Measurements from ENCODE around the gene AKAP8. TPM values are rescaled to one million over a fixed set of nuclear protein-coding genes. Genes with fewer than 3 reads are reported as not detected.
A peak's percentile ranks its signal among the peaks of the same experiment; 100 is the strongest.
"Not testable (repeated sequence)": the region's sequence is repeated elsewhere in the genome, so short reads cannot be mapped to it uniquely, and the experiment has no call there.

The AKAP8 gene
- total RNA-seq, 2 donors from 2014 or later: 48.5 to 62.5 TPM

DNA sequence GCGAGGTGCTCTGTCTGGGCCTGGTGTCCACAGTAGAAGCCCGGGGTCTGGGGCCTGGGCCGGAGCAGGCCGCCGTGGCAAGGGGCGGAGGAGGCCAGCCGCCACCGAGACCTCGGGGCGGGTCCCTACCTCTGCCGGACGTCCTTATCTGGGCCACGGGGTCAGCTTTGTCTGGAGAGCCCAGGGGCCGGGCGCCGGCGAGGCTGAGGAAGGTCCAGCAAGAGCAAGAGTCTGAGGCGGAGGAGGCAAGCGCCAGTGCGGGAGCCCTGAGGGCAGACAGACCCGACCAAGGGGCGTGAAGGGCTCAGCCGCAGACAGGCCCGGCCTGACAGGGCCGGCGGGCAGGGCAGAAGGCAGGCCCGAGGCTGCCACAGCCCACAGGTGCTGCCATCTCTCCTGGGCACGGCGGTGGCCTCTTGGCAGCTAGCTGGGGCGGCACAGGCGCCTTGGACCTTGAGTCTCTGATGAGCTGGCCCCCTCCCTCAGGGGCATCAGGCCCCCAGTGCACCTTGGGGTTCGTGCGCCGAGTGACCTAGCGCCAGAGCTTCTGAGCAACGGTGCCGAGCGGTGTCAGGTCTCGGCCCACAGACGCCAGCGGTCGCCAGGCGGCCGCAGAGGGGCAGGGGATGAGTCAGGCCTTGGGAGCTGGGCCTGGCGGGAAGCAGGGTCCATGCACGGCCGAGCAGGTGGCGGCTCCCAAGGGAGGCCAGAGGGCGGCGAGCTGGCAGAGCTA, 19.1 kb upstream of the AKAP8 start:
- Mint-ChIP-seq H3K27me3 (no peaks in the 10 kb centered on the region), H3K4me1 (peaks cover 11% of the 10 kb centered on the region), H3K27ac (no peak overlapping the region), H3K9me3 (no peaks in the 10 kb centered on the region), H3K4me3 (no peak overlapping the region), H3K36me3 (ENCODE audit: low read depth) (peaks cover 69% of the 10 kb centered on the region)
- no peak for ATAC-seq (replicated peaks)

DNA sequence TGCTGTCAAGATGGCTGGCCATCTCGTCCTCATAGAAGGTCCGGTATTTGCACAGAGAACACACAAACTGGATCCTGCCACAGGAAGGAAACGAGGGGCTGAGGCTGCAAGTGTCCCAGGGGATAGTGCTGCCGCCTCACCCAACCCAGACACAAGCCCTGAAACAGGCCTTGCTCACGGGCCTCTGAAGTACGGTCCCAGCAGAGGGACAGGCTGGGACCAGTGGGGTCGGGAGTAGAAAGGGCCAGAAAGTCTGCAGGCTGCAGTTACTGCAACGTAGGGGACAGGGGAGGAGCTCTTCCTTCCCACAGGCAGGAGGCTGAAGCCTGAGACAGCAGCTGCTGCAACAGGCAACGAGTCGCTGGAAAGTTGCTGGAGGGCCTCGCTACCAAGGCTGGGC, 18.2 kb upstream of the AKAP8 start:
- no peak overlapping the region for H3K4me3 Mint-ChIP-seq
- no peak for ATAC-seq (replicated peaks)
- peaks cover 78% of the 10 kb centered on the region for H3K36me3 Mint-ChIP-seq (ENCODE audit: low read depth)
- H3K9me3 Mint-ChIP-seq: no peaks in the 10 kb centered on the region
- H3K27ac Mint-ChIP-seq: no peak overlapping the region
- H3K4me1 Mint-ChIP-seq: peaks cover 11% of the 10 kb centered on the region
- no peaks in the 10 kb centered on the region for H3K27me3 Mint-ChIP-seq

GRCh38 chr19:15397236-15397635, 17.6 kb upstream of the AKAP8 start:
- no peak for ATAC-seq (replicated peaks)

DNA sequence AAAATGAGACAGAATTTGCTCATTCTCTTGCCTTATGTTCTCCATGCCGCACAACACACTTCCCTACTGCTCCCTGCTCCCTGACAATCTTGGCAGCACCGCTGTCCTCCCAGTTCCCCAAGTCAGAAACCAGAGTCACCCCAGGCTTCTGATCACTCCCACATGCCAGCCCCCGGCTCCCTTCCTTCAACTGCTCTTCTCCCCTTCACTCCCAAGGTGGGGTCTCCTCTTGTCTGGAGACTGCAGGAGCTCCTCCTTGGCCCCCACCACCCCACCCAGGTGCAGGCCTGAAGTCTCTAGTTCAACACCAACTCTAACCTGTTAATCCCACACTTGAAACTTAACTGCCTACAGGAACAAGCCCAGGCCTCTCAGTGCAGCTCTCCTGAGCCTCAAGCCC, 16.8 kb upstream of the AKAP8 start:
- H3K4me1 Mint-ChIP-seq: peaks cover 11% of the 10 kb centered on the region
- H3K27me3 Mint-ChIP-seq: no peaks in the 10 kb centered on the region
- H3K9me3 Mint-ChIP-seq: no peaks in the 10 kb centered on the region
- no peak overlapping the region for H3K4me3 Mint-ChIP-seq
- no peak for ATAC-seq (replicated peaks)
- peaks cover 81% of the 10 kb centered on the region for H3K36me3 Mint-ChIP-seq (ENCODE audit: low read depth)
- H3K27ac Mint-ChIP-seq: peak overlapping the region; percentile 52

More at GRCh38 chr19:15397236-15397635, 17.6 kb upstream of the AKAP8 start:
- peaks cover 11% of the 10 kb centered on the region for H3K4me1 Mint-ChIP-seq
- H3K27me3 Mint-ChIP-seq: no peaks in the 10 kb centered on the region
- H3K36me3 Mint-ChIP-seq (ENCODE audit: low read depth): peaks cover 81% of the 10 kb centered on the region
- no peak overlapping the region for H3K4me3 Mint-ChIP-seq
- peak overlapping the region; percentile 52 for H3K27ac Mint-ChIP-seq
- H3K9me3 Mint-ChIP-seq: no peaks in the 10 kb centered on the region

DNA sequence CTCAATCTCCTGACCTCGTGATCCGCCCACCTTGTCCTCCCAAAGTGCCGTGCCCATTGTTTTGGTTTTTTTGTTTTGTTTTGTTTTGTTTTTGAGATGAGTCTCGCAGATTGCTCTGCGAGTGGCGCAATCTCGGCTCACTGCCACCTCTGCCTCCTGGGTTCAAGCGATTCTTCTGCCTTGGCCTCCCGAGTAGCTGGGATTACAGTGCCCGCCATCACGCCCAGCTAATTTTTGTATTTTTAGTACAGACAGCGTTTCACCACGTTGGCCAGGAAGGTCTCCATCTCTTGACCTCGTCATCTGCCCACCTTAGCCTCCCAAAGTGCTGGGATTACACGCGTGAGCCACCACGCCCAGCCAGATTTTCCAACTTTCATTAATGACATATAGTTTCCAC, 15.7 kb upstream of the AKAP8 start:
- Mint-ChIP-seq H3K36me3 (ENCODE audit: low read depth) (peaks cover 81% of the 10 kb centered on the region), H3K4me1 (peaks cover 11% of the 10 kb centered on the region)
- H3K27me3 Mint-ChIP-seq; H3K27ac Mint-ChIP-seq; H3K4me3 Mint-ChIP-seq; ATAC-seq (replicated peaks); H3K9me3 Mint-ChIP-seq: not testable (repeated sequence)

- no peak overlapping the region for H3K27ac Mint-ChIP-seq
- H3K9me3 Mint-ChIP-seq: no peaks in the 10 kb centered on the region
- no peak for ATAC-seq (replicated peaks)
- H3K4me3 Mint-ChIP-seq: no peak overlapping the region
- H3K36me3 Mint-ChIP-seq (ENCODE audit: low read depth): peaks cover 81% of the 10 kb centered on the region
- no peaks in the 10 kb centered on the region for H3K27me3 Mint-ChIP-seq
- H3K4me1 Mint-ChIP-seq: peaks cover 13% of the 10 kb centered on the region
Observed at GRCh38 chr19:15394426-15394825, 14.8 kb upstream of the AKAP8 start.

DNA sequence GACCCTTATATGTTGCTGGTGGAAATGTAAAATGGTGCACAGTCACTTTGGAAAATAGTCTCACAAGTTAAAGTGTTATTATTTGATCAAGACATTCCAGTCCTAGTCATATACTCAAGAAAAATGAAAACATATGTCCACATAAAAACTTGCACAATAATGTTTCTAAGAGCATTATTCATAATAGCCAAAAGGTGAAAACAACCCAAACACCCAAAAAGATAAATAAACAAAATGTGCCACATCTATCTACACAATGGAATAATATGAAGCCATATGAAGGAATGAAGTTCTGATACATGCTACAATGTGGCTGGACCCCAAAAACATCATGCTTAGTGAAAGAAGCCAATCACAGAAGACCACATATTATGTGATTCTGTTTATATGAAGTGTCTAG, 14.4 kb upstream of the AKAP8 start:
- peaks cover 82% of the 10 kb centered on the region for H3K36me3 Mint-ChIP-seq (ENCODE audit: low read depth)
- no peaks in the 10 kb centered on the region for H3K27me3 Mint-ChIP-seq
- H3K4me1 Mint-ChIP-seq: peaks cover 17% of the 10 kb centered on the region
- ATAC-seq (replicated peaks): no peak
- H3K9me3 Mint-ChIP-seq: no peaks in the 10 kb centered on the region
- H3K27ac Mint-ChIP-seq: no peak overlapping the region
- no peak overlapping the region for H3K4me3 Mint-ChIP-seq

GRCh38 chr19:15390814-15391213, 11.2 kb upstream of the AKAP8 start:
- no peaks in the 10 kb centered on the region for H3K27me3 Mint-ChIP-seq
- no peak overlapping the region for H3K4me3 Mint-ChIP-seq
- no peak overlapping the region for H3K27ac Mint-ChIP-seq
- peaks cover 6% of the 10 kb centered on the region for H3K4me1 Mint-ChIP-seq
- H3K36me3 Mint-ChIP-seq (ENCODE audit: low read depth): peaks cover 82% of the 10 kb centered on the region
- no peaks in the 10 kb centered on the region for H3K9me3 Mint-ChIP-seq
- ATAC-seq (replicated peaks): no peak

DNA sequence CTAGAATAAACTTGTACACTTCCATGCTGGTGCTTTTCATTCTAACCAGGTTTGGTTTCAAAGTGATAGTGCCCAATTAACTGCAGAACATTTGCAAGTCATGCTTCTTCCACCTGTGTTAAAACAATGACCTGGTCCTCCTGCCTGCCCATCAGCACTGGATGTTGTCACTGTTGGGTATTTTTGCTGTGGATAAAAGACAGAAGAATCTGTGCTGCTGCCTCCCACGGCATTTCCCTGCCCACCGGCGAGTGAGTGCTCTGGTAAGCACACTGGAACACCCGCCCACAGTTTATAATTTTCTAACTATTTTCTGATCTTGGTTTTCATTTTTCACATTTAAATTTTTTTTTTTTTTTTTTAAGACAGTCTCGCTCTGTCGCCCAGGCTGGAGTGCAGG, 2.3 kb upstream of the AKAP8 start:
- peak overlapping the region; percentile 82 for H3K27ac Mint-ChIP-seq
- ATAC-seq (replicated peaks): no peak

GRCh38 chr19:15381429-15381828, 1.8 kb upstream of the AKAP8 start:
- Mint-ChIP-seq H3K4me1 (peaks cover 29% of the 10 kb centered on the region), H3K27me3 (no peaks in the 10 kb centered on the region), H3K9me3 (no peaks in the 10 kb centered on the region), H3K27ac (peak overlapping the region; percentile 82), H3K4me3 (peak overlapping the region; percentile 90), H3K36me3 (ENCODE audit: low read depth) (peaks cover 44% of the 10 kb centered on the region)
- ATAC-seq (replicated peaks): no peak

More for the DNA sequence above, 2.3 kb upstream of the AKAP8 start:
- Mint-ChIP-seq H3K9me3 (no peaks in the 10 kb centered on the region), H3K4me3 (peak overlapping the region; percentile 90), H3K27me3 (no peaks in the 10 kb centered on the region), H3K36me3 (ENCODE audit: low read depth) (peaks cover 44% of the 10 kb centered on the region), H3K4me1 (peaks cover 26% of the 10 kb centered on the region)

DNA sequence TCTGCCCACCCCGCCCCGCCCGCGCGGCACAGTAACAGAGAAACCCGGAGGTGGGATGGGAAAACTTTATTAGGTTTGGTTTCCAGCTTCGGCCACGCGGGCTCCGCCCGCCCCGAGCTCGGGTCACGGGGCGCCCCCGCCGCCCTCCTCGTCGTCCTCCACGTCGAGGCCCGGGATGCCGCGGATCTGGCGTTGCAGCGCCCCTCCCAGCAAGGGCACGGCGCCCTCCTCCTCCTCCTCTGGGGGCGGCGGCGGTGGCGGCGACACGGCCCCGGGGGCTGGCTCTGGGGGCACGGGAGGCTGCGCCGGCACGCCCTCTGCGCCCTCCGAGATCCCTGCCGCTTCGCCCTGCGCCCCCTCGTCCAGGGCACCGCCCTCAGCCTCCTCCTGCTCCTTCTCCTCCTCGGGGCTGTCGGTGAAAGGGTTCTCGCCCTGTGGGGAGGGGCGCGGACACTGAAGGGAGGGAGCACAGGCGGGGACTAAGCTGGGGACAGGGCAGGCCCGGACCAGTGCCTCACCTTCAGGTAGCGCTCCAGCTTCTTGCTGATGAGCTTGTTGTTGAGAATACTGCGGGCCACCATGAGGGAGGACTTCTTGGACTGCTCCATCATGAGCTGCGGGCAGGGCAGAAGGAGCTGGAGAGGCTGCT, 536 bp upstream of the AKAP8 start:
- H3K9me3 Mint-ChIP-seq: no peaks in the 10 kb centered on the region
- peaks cover 44% of the 10 kb centered on the region for H3K36me3 Mint-ChIP-seq (ENCODE audit: low read depth)
- peak overlapping the region; percentile 93 for H3K27ac Mint-ChIP-seq
- H3K4me3 Mint-ChIP-seq: peak overlapping the region; percentile 90
- peaks cover 29% of the 10 kb centered on the region for H3K4me1 Mint-ChIP-seq
- peak; percentile 34 for ATAC-seq (replicated peaks)
- H3K27me3 Mint-ChIP-seq: no peaks in the 10 kb centered on the region

DNA sequence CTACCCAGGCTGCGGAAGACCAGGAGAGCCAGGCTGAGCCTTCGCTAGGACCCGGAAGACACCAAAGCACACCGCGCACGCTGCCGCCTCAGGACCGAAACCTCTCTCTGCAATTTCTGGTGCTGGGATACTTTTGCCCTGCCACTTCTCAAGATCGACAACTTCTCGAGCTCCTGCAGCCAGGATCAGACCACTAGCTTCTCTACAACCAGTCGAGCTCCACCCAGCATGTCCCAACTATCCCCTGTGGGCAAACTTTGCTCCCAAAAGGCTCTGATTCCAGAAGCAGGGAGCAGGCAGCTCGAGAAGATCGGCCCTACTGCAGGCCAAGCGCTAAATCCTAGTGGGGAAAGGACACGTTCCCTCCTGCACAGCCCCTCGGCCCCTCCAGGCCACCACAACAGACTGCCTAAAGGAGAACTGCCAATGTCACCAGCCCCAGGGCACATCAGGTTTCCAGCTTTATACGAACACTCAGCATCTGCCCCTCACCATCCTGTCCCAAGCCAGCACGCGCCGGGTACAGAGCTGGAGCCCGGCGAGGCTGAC, 979 bp downstream of the AKAP8 start:
- H3K36me3 Mint-ChIP-seq (ENCODE audit: low read depth): peaks cover 59% of the 10 kb centered on the region
- no peak for ATAC-seq (replicated peaks)
- no peaks in the 10 kb centered on the region for H3K27me3 Mint-ChIP-seq
- H3K4me1 Mint-ChIP-seq: peaks cover 29% of the 10 kb centered on the region
- peak overlapping the region; percentile 90 for H3K4me3 Mint-ChIP-seq
- H3K27ac Mint-ChIP-seq: peak overlapping the region; percentile 93
- no peaks in the 10 kb centered on the region for H3K9me3 Mint-ChIP-seq

DNA sequence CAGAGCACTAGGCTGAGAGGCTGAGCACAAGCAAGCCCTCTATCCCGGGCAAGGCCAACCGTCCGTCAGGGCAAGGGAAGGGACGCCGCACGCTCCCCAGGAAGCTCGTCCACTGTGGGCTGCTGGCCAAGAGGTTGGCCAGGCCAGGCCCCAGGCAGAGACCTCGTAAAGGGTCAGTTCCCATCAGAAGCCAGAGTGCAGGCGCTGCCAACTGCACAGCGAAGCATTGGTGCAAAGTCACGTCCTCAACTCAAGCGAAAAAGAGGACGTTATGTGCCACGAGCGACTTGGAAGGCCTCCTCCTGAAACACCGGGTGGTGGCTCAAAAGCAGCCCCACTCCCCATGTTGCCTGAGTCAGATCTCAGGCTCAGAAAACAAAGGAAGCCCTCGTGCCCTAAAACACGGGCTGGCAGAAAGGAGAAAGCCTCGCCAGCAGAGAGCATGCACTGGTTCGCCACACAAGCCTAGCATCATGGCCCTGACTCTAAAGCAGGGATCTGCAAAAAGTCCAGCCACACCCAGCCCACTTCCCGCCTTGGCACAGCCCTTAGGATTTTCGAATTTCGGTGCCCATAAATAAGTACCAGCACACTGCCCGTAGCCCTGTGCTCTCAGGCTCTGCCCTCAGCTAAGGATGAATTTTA, 4.7 kb downstream of the AKAP8 start:
- Mint-ChIP-seq H3K4me3 (no peak overlapping the region), H3K36me3 (ENCODE audit: low read depth) (peaks cover 80% of the 10 kb centered on the region), H3K27me3 (no peaks in the 10 kb centered on the region), H3K4me1 (peaks cover 14% of the 10 kb centered on the region), H3K9me3 (no peaks in the 10 kb centered on the region), H3K27ac (no peak overlapping the region)
- no peak for ATAC-seq (replicated peaks)

DNA sequence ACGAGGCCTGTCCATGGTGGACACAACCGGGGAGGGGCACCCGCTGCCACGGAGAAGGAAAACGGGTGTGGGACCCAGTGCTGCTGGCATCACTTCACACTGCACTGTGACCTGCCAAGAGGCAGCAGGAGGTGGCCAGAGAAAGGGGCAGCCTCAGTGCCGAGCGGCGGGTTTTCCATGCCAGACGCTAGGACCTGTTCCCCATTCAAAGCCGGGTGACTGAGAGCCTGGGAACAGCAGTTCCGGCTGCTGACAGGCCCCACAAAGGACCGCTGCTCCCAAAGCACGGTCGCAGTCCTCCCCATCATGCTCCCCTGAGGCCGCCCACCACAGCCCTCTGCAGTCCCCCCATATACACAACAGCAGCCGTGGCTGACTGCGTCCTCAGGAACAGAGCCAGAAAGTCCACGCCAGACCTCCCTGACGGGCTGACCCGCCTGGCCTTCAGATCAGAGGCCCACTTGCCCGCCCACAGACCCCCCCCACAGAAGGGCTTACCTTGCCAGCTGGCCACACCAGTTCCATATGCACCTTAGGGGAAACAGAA, 5.4 kb downstream of the AKAP8 start:
- no peak for ATAC-seq (replicated peaks)
- Mint-ChIP-seq H3K4me3 (no peak overlapping the region), H3K9me3 (no peaks in the 10 kb centered on the region), H3K4me1 (peaks cover 14% of the 10 kb centered on the region), H3K36me3 (ENCODE audit: low read depth) (peaks cover 82% of the 10 kb centered on the region), H3K27me3 (no peaks in the 10 kb centered on the region), H3K27ac (no peak overlapping the region)

Measured in activated T-helper 17 cell treated with anti-CD3 and anti-CD28 coated beads, Interleukin-2, amount 50 U/mL, for 72 hours (primary cell).